Common myeloid progenitor, CD34-positive (primary cell): ENCODE measurements around the gene ANO1.

Experiments
- CTCF ChIA-PET: fragments of 350-600 bp; sonication (Branson Sonifier 250); formaldehyde crosslinking; loops from one replicate; lab custom pipeline; 2021; ENCODE audit warnings: antibody characterized with exemption; lab: Charles Lee
- POLR2A ChIA-PET: fragments of 350-600 bp; sonication (Branson Sonifier 250); formaldehyde crosslinking; loops from one replicate; lab custom pipeline; 2021; ENCODE audit warnings: antibody characterized with exemption; lab: Charles Lee
- DNase-seq, 3 donors: peaks; one replicate each; pipeline versions ENCODE4 v3.0.0 to v3.0.0-alpha.2; 2013
- H3K27ac ChIP-seq, 2 experiments: 1 replicate in 1 of 2; 2 replicates in 1 of 2; pipeline ENCODE4 v1.7.0; 2013; ENCODE audit warnings: inconsistent platforms in 2 of 2, low read length in 2 of 2, mild to moderate bottlenecking in 2 of 2, low read depth in 1 of 2, moderate library complexity in 1 of 2; ENCODE audit not compliant: severe bottlenecking in 2 of 2, insufficient read depth in 1 of 2, poor library complexity in 1 of 2
- H3K27me3 ChIP-seq, 5 experiments: replicated peaks in 2 of 5; 1 replicate in 3 of 5; 2 replicates in 2 of 5; pipeline versions ENCODE4 v1.6.1 to v1.7.0; 2013; ENCODE audit warnings: low read length in 4 of 5, mild to moderate bottlenecking in 2 of 5, moderate library complexity in 2 of 5, inconsistent platforms in 1 of 5; ENCODE audit not compliant: insufficient read depth in 5 of 5, control insufficient read depth in 4 of 5
- H3K36me3 ChIP-seq, 4 experiments: 1 replicate in 2 of 4; 2 replicates in 2 of 4; pipeline versions ENCODE4 v1.6.1 to v1.7.0; 2013; ENCODE audit warnings: low read length in 3 of 4, control low read depth in 1 of 4, mild to moderate bottlenecking in 1 of 4; ENCODE audit not compliant: control insufficient read depth in 4 of 4, insufficient read depth in 4 of 4
- H3K4me1 ChIP-seq, 4 experiments: 1 replicate in 3 of 4; 2 replicates in 1 of 4; pipeline versions ENCODE4 v1.6.1 to v1.7.1; 2013; ENCODE audit warnings: low read length in 3 of 4, mild to moderate bottlenecking in 3 of 4, control low read depth in 1 of 4, inconsistent platforms in 1 of 4, moderate library complexity in 1 of 4; ENCODE audit not compliant: control insufficient read depth in 4 of 4, insufficient read depth in 4 of 4; ENCODE audit errors: control extremely low read depth in 1 of 4
- H3K4me3 ChIP-seq, 7 experiments: 1 replicate in 4 of 7; 2 replicates in 3 of 7; pipeline versions ENCODE4 v1.5.1 to v1.7.0; 2013; ENCODE audit warnings: mild to moderate bottlenecking in 7 of 7, low read length in 6 of 7, moderate library complexity in 6 of 7, inconsistent platforms in 2 of 7, low read depth in 2 of 7, control low read depth in 1 of 7; ENCODE audit not compliant: insufficient read depth in 4 of 7, control insufficient read depth in 1 of 7; ENCODE audit errors: extremely low read depth in 1 of 7
- H3K9me3 ChIP-seq, 5 experiments: 1 replicate in 4 of 5; 2 replicates in 1 of 5; pipeline versions ENCODE4 v1.6.1 to v1.7.1; 2013; ENCODE audit warnings: low read length in 4 of 5, mild to moderate bottlenecking in 2 of 5, inconsistent platforms in 1 of 5, low read depth in 1 of 5, moderate library complexity in 1 of 5; ENCODE audit not compliant: control insufficient read depth in 4 of 5, insufficient read depth in 2 of 5; ENCODE audit errors: control extremely low read depth in 1 of 5
- WGBS: methylation state at CpG from one replicate; pipeline ENCODE4 v1.1.5; 2013; ENCODE audit not compliant: insufficient coverage; 5-methylcytosine and 5-hydroxymethylcytosine counted together

ANO1 gene

DNA sequence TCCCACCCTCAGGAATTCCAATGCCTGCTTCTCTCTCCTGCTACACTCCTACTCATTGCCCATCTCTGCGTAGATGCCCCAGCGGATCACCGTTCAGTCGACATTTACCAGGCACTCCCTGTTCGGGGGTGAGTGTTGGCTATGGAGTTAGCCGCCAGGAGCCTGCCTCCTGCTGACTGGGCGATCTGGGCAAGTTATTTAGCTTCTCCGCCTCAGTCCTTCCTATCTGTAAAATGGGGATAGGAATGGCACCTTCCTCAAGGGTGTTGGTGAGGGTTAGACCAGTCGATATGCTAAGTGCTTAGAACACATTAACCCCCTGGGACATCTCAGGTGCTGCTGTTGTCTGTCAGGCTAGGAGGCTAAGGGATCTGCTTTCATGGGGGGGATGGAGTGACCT is 155.8 kb downstream of the ANO1 start:
- no peaks in the 10 kb centered on the region for H3K36me3 ChIP-seq
- H3K9me3 ChIP-seq, result peaks cover 0 to 3% (median 0%) of the 10 kb centered on the region in 5 experiments
- DNase-seq, result no peak
- no peak overlapping the region for H3K4me3 ChIP-seq
- H3K4me1 ChIP-seq, result no peaks in the 10 kb centered on the region
- ChIA-PET POLR2A (no interaction called here), CTCF (interaction anchor here (0.8 to 1.0 kb wide), 2 partner anchors 31 to 237 kb away, joined by 3 read pairs; no protein-coding TSS in a partner anchor)
- H3K27me3 ChIP-seq, result peaks cover 0 to 2% (median 0%) of the 10 kb centered on the region in 5 experiments
- H3K27ac ChIP-seq, result no peak overlapping the region
- 95% methylated on average over 9 of the region's 9 CpGs for WGBS
